Fibroblast of villous mesenchyme (primary cell): ENCODE results near the gene PLEKHA1. TPM values are rescaled to one million over a fixed set of nuclear protein-coding genes. Genes with fewer than 3 reads are reported as not detected.

Experiments used
- DNase-seq: peaks from one replicate; pipeline ENCODE4 v3.0.0-alpha.2; 2010; ENCODE audit warnings: low read depth
- H3K4me3 ChIP-seq: 2 replicates; pipeline ENCODE4 v1.5.1; 2011; ENCODE audit warnings: low read depth, mild to moderate bottlenecking, low read length
- CTCF ChIP-seq: IDR thresholded peaks from 2 replicates; pipeline ENCODE4 v1.5.1; 2012; ENCODE audit warnings: low read depth, mild to moderate bottlenecking, low read length; ENCODE audit not compliant: insufficient read depth
- total RNA-seq: library from RNA; depleted of rRNA; stranded (reverse); fragments of >200 nt; gene quantifications from 2 replicates; pipeline ENCODE4 v1.2.3, GENCODE V29; 2012

Gene PLEKHA1
- total RNA-seq, 1 donor = 15.5 TPM

DNA sequence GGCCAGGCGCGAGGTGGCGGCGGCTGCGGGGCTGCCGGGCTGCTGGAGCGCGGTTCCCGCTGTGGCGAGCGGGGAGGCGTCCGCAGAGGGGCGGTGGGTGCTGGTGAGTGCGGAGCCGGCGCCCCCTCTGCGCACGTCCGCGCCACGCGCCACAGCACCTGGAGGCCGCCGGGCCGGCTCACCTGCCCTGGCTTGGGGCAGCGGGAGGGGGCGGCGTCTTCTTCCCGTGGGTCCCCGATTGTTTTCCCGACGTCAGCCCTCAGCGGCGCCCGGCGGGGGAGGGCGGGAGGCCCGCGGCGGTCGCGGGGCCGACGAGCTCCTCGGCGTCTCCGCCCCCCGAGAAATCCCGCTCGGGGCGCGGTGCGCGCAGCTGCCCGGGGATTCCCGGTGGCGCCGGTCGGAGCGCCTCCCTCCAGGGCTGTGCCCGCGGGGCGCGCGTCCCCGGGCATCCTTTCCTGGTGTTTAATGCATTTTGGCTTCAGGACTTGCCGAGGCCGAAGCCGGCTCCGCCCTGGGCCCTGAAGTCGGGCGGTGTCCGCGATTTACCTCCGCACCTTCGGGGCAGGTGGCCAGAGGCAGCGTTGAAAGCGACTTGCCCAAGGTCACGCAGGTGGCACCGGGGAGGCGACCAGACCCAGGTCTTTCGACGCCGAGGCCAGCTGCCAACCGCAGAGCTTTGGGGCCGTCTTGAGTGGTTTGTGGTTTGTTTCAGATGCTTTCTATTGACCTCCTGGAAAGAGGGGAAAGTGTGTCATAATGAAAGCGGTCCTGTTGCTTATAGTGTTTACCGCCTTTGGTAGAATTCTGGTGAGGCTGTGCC is 561 bp downstream of the PLEKHA1 start:
- peak overlapping the region; percentile 84 for H3K4me3 ChIP-seq
- peak; percentile 42 for DNase-seq
- TF ChIP-seq CTCF = no peak

DNA sequence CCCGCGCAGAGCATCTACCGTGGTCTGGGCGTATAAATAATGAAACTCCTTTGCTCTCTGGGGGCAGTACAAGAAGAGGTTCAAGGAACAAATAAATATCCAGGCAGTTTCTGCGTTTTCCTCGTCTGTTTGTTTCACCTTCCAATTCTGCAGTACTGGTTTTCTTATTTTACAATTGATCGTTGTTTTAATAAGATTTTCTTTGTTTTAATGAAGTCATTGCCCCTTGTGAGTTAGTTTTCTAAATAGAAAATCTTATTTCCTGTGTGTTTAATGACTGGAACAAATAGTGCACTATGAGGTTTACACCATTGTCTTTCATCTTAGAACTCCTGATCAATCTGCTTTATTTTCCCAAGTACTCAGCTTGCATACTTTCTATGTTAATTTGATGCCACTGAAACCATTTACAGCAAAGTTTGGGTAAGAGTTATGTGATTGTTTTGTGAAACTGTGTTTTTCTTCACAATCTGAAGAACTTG is 1.2 kb downstream of the PLEKHA1 start:
- no peak for DNase-seq
- H3K4me3 ChIP-seq = peak overlapping the region; percentile 84
- no peak for TF ChIP-seq CTCF

DNA sequence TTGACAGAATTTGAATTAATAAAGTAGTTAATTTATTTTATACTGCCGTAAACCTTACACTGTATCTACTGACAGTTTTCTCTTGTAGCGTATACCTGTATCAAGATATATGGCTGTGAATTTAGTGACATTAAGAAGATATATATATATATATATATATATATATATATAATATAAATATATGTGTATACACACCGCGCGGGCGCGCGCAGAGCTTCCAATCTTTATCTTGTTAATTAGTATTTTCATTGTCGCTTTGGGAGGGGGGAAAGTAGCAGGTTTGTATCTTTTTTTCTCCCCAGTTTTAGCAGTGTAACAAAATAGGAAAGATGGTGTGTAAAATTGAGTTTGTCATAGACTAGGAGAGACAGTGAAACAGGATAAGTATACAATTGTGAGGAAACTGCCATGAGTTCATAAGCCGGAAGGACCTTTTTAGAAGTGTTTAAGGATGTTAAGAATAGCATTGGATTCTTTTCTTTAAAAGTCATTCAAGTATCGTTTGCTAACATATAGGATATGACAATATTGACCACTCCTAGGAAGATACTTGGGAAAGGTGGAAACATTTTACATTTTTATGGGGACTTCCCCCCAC is 2.0 kb downstream of the PLEKHA1 start:
- DNase-seq = no peak
- no peak for TF ChIP-seq CTCF
- H3K4me3 ChIP-seq = no peak overlapping the region

- no peak for TF ChIP-seq CTCF
- DNase-seq = no peak
- H3K4me3 ChIP-seq = no peak overlapping the region
Observed at GRCh38 chr10:122379041-122379440, 4.5 kb downstream of the PLEKHA1 start.

DNA sequence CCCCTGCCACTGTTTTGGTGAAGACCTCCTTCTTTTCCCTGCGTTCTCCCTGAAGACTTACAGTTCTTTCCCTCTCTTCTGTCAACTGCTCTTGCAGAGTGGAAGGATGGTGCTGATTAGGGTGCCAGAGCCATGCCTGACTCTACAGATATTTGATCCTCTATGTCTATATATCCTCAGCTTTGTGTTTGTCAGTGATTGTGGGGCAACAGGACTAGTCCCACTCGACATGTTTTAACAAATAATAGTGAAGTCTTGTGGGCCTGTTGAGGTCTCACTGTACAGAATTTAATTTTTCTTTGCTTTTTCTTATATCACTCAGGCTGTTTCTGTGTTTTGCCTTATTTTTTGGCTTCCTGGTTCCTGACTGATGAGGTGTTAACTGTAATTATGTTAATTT is 5.0 kb downstream of the PLEKHA1 start:
- H3K4me3 ChIP-seq = no peak overlapping the region
- DNase-seq = no peak
- no peak for TF ChIP-seq CTCF

DNA sequence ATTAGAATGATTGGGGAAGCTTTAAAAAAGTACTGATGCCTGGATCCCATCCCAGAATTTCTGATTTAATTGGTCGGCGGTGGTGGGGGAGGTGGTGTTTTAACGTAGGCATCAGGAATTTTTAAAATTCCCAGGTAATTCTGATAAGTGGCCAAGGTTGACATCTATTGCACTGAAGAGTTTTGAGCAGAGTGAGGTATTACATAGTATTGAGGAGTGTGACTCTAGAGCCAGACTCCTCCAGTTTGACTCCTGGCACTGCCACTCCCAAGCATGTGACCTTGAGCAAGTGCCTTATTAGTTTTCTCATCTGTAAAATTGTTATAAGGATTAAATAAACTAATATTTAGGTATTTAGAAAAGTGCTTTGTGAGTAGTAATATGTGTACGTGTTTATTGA is 6.2 kb downstream of the PLEKHA1 start:
- no peak for DNase-seq
- TF ChIP-seq CTCF = no peak
- no peak overlapping the region for H3K4me3 ChIP-seq
